ENCODE data around the gene FAM227A.

The FAM227A gene

GRCh38 chr22:38540701-38541100 is 115.5 kb downstream of the FAM227A start:
- DNase-seq (ENCODE audit: low read depth in 2 of 2): no peak

- no peak for DNase-seq (ENCODE audit: low read depth in 2 of 2)
Measured at GRCh38 chr22:38531251-38531938, 124.8 kb downstream of the FAM227A start.

All from stimulated activated CD4-positive, alpha-beta T cell treated with anti-CD3 and anti-CD28 coated beads, Interleukin-12 subunit alpha, Interleukin-12 subunit beta, amount 100 ng/mL, for 24 hours (primary cell).